Kidney (tissue), 14 donors: Measurements from ENCODE around the gene SLC2A4RG. TPM values are rescaled to one million over a fixed set of nuclear protein-coding genes. Genes with fewer than 3 reads are reported as not detected.
A peak's percentile ranks its signal among the peaks of the same experiment; 100 is the strongest.

ENCODE experiments used
- DNase-seq, 5 donors: peaks; one replicate each; pipeline ENCODE4 v3.0.0-alpha.2; 2013 to 2020
- FAIRE-seq: peaks from 2 replicates; lab custom pipeline; 2012; peaks lifted over from hg19 to GRCh38; lab: Jason Lieb, UNC
- H3K27ac ChIP-seq, 2 donors: one replicate each; pipeline ENCODE4 v1.7.0; 2013; ENCODE audit warnings: low read depth in 2 of 2, low read length in 2 of 2, inconsistent platforms in 1 of 2
- H3K27me3 ChIP-seq: one replicate; pipeline ENCODE4 v1.7.1; 2013; ENCODE audit warnings: low read length, inconsistent platforms; ENCODE audit not compliant: control insufficient read depth, insufficient read depth
- H3K36me3 ChIP-seq, 3 donors: one replicate each; pipeline versions ENCODE4 v1.7.0 to v1.7.1; 2013; ENCODE audit warnings: low read length in 3 of 3, control low read depth in 1 of 3, inconsistent platforms in 1 of 3; ENCODE audit not compliant: insufficient read depth in 3 of 3, control insufficient read depth in 2 of 3
- H3K4me1 ChIP-seq, 3 donors: one replicate each; pipeline versions ENCODE4 v1.7.0 to v1.7.1; 2013; ENCODE audit warnings: low read length in 3 of 3, inconsistent platforms in 1 of 3, low read depth in 1 of 3; ENCODE audit not compliant: control insufficient read depth in 2 of 3, insufficient read depth in 2 of 3
- H3K4me3 ChIP-seq, 3 donors: one replicate each; pipeline versions ENCODE4 v1.7.0 to v1.8.1; 2013; ENCODE audit warnings: low read length in 3 of 3, control low read depth in 1 of 3, inconsistent platforms in 1 of 3
- H3K9ac ChIP-seq, 3 donors: one replicate each; pipeline versions ENCODE4 v1.7.0 to v1.7.1; 2013; ENCODE audit warnings: low read length in 3 of 3, control low read depth in 1 of 3, inconsistent platforms in 1 of 3
- H3K9me3 ChIP-seq, 3 donors: one replicate each; pipeline versions ENCODE4 v1.7.0 to v1.7.1; 2013; ENCODE audit warnings: low read length in 3 of 3, control low read depth in 1 of 3, inconsistent platforms in 1 of 3; ENCODE audit not compliant: control insufficient read depth in 2 of 3, insufficient read depth in 1 of 3
- CTCF ChIP-seq: IDR thresholded peaks from 3 replicates; pipeline ENCODE4 v1.5.1; 2012; ENCODE audit warnings: mild to moderate bottlenecking, moderate library complexity, borderline replicate concordance; ENCODE audit not compliant: insufficient read depth; ENCODE audit errors: extremely low read depth
- intact Hi-C: fragments of 100-400 bp; cut with DNase I; formaldehyde crosslinking; loops from one replicate; pipeline ENCODE4 v1.11.1; 2022
- polyA plus RNA-seq: library from polyadenylated mRNA; stranded (reverse); fragments of 350-450 nt; fragmentation: Illumina TruSeq; extraction: RNeasy Lipid Tissue Mini Kit (QIAGEN cat#74804); gene quantifications from one replicate; pipeline ENCODE4 v1.2.3, GENCODE V29; 2014; ENCODE audit warnings: low read depth, low replicate concordance; ENCODE audit not compliant: insufficient read depth
- total RNA-seq: library from RNA; stranded (reverse); fragmentation: NEBNext Ultra II Directional; extraction: Animal tissue kit (Norgen Biotek cat#: 25700); gene quantifications from one replicate; pipeline ENCODE4 v1.2.1, GENCODE V29; 2021
- donor health status: control.
- donor health status: control.
- donor health status: control.
- donor health status: control.
- donor health status: control.
- donor health status: DM: yes; HTN: yes; CAD: no.
- donor health status: Normal renal cell carcinoma (clear cell type).

Gene SLC2A4RG
- total and polyA plus RNA-seq, 2 donors from 2014 or later = 154 to 171 TPM

- H3K27ac ChIP-seq = no peak overlapping the region
- DNase-seq (peak in 1 of 5 donors; percentile 54), FAIRE-seq (no peak)
- no peak for TF ChIP-seq CTCF
- H3K36me3 ChIP-seq = no peaks in the 10 kb centered on the region
- no peak overlapping the region for H3K9ac ChIP-seq
- no peaks in the 10 kb centered on the region for H3K27me3 ChIP-seq
- intact Hi-C loops = no loop called here
- no peak overlapping the region for H3K4me3 ChIP-seq
- H3K9me3 ChIP-seq = no peaks in the 10 kb centered on the region
- peaks cover 0 to 6% (median 0%) of the 10 kb centered on the region in 3 donors for H3K4me1 ChIP-seq
Observed at GRCh38 chr20:63782051-63782471, 42.5 kb downstream of the SLC2A4RG start.

GRCh38 chr20:63782521-63782971 lies 43.0 kb downstream of the SLC2A4RG start:
- H3K4me3 ChIP-seq = no peak overlapping the region
- H3K27ac ChIP-seq = no peak overlapping the region
- intact Hi-C loops = no loop called here
- DNase-seq (peak in 1 of 5 donors; percentile 65), FAIRE-seq (no peak)
- no peak for TF ChIP-seq CTCF
- H3K9me3 ChIP-seq = no peaks in the 10 kb centered on the region
- no peak overlapping the region for H3K9ac ChIP-seq
- H3K36me3 ChIP-seq = peaks cover 0 to 4% (median 2%) of the 10 kb centered on the region in 3 donors
- peaks cover 0 to 11% (median 0%) of the 10 kb centered on the region in 3 donors for H3K4me1 ChIP-seq
- no peaks in the 10 kb centered on the region for H3K27me3 ChIP-seq

GRCh38 chr20:63783970-63784369 lies 44.4 kb downstream of the SLC2A4RG start:
- intact Hi-C loops = no loop called here
- no peak for TF ChIP-seq CTCF
- peaks cover 0 to 16% (median 0%) of the 10 kb centered on the region in 3 donors for H3K4me1 ChIP-seq
- H3K27me3 ChIP-seq = no peaks in the 10 kb centered on the region
- peaks cover 0 to 6% (median 2%) of the 10 kb centered on the region in 3 donors for H3K36me3 ChIP-seq
- DNase-seq (peak in 1 of 5 donors; percentile 64), FAIRE-seq (no peak)
- H3K27ac ChIP-seq = no peak overlapping the region
- H3K9me3 ChIP-seq = no peaks in the 10 kb centered on the region
- H3K4me3 ChIP-seq = no peak overlapping the region
- H3K9ac ChIP-seq = no peak overlapping the region

DNA sequence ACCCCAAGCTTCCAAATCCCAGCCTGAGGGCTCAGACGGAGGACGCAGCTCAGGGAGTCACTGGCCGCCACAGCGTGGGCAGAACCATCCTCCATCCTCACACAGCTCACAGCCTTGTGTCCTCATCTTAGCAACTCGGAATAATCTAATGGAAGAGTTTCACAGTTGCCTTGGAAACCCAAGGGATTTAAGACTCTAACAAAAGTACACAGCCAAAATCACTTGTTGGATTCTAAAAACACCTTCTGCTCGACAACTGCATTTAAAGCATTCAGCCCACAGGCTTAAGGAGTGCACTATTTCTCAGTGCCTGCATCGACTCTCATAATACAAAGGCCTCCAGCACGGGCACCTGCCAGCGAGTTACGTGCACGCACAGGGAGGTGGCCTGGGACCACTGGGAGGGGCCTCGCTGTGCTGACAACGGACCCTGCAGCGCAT lies 46.1 kb downstream of the SLC2A4RG start:
- no peaks in the 10 kb centered on the region for H3K9me3 ChIP-seq
- peaks cover 0 to 23% (median 0%) of the 10 kb centered on the region in 3 donors for H3K4me1 ChIP-seq
- intact Hi-C loops = no loop called here
- no peak for FAIRE-seq
- TF ChIP-seq CTCF = no peak
- H3K9ac ChIP-seq = no peak overlapping the region
- no peak overlapping the region for H3K4me3 ChIP-seq
- no peak for DNase-seq
- H3K27ac ChIP-seq = no peak overlapping the region
- H3K36me3 ChIP-seq = peaks cover 0 to 13% (median 8%) of the 10 kb centered on the region in 3 donors
- H3K27me3 ChIP-seq = no peaks in the 10 kb centered on the region
